Ascending aorta (tissue), 2 donors: Measurements from ENCODE around the gene NOX5. TPM values are rescaled to one million over a fixed set of nuclear protein-coding genes. Genes with fewer than 3 reads are reported as not detected.

Source experiments
- DNase-seq, 2 donors: peaks; one replicate each; pipeline ENCODE4 v3.0.0-alpha.2; 2019; ENCODE audit warnings: low spot score in 2 of 2
- H3K27ac ChIP-seq, 2 donors: fragments of 200-600 bp; sonication (generic); one replicate each; pipeline ENCODE4 v1.5.1; 2016 to 2017; ENCODE audit warnings: mild to moderate bottlenecking in 1 of 2
- H3K27me3 ChIP-seq: fragments of 200-600 bp; sonication (generic); one replicate; pipeline ENCODE4 v1.5.1; 2017
- H3K36me3 ChIP-seq, 2 donors: fragments of 200-600 bp; sonication (generic); one replicate each; pipeline ENCODE4 v1.5.1; 2016
- H3K4me1 ChIP-seq, 2 donors: fragments of 200-600 bp; sonication (generic); one replicate each; pipeline ENCODE4 v1.5.1; 2016 to 2017; ENCODE audit warnings: mild to moderate bottlenecking in 1 of 2
- H3K4me3 ChIP-seq, 2 donors: fragments of 200-600 bp; sonication (generic); one replicate each; pipeline ENCODE4 v1.5.1; 2016 to 2017; ENCODE audit warnings: mild to moderate bottlenecking in 1 of 2
- H3K9me3 ChIP-seq, 2 donors: fragments of 200-600 bp; sonication (generic); one replicate each; pipeline ENCODE4 v1.5.1; 2016
- intact Hi-C: fragments of 100-400 bp; cut with DNase I; formaldehyde crosslinking; loops from one replicate; pipeline ENCODE4 v1.15.1; 2023
- total RNA-seq: library from RNA; depleted of rRNA; stranded (reverse); fragments of >200 nt; gene quantifications from one replicate; pipeline ENCODE4 v1.1.0, GENCODE V29; 2016
- TF ChIP-seq, protein P1 (sequence below), 3 experiments: fragments of 200-600 bp in 2 of 3; fragments of 450-650 bp in 1 of 3; sonication (generic) in 2 of 3; IDR thresholded peaks; one replicate each; pipeline ENCODE4 v1.5.1; 2016 to 2019; ENCODE audit warnings: antibody characterized with exemption in 3 of 3, mild to moderate bottlenecking in 1 of 3, moderate library complexity in 1 of 3

The NOX5 gene
- total RNA-seq, 1 donor from 2014 or later, result 0.53 TPM

DNA sequence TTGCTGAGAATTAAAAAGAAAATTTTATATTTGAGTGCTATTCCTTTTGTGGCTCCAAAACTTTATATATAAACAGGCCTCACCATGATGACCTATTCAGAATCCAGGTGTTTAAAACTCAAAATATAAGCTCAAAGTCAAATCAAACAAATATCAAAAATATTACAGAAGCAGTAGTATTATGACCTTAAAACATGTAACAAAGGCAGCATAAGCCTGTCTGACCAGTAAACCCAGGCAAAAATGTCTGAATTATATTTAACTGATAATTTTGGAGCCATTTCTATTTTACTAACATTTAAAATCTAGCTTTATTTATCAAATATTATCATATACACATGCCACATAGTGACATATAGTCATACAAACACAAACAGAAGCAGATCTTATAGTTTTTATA, 6.4 kb upstream of the NOX5 start:
- Histone ChIP-seq H3K9me3 (peaks cover 9 to 27% of the 10 kb centered on the region in 2 donors), H3K4me3 (no peak overlapping the region), H3K27ac (no peak overlapping the region), H3K4me1 (no peaks in the 10 kb centered on the region), H3K36me3 (no peaks in the 10 kb centered on the region), H3K27me3 (no peaks in the 10 kb centered on the region)
- TF ChIP-seq, protein P1, sequence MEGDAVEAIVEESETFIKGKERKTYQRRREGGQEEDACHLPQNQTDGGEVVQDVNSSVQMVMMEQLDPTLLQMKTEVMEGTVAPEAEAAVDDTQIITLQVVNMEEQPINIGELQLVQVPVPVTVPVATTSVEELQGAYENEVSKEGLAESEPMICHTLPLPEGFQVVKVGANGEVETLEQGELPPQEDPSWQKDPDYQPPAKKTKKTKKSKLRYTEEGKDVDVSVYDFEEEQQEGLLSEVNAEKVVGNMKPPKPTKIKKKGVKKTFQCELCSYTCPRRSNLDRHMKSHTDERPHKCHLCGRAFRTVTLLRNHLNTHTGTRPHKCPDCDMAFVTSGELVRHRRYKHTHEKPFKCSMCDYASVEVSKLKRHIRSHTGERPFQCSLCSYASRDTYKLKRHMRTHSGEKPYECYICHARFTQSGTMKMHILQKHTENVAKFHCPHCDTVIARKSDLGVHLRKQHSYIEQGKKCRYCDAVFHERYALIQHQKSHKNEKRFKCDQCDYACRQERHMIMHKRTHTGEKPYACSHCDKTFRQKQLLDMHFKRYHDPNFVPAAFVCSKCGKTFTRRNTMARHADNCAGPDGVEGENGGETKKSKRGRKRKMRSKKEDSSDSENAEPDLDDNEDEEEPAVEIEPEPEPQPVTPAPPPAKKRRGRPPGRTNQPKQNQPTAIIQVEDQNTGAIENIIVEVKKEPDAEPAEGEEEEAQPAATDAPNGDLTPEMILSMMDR (IDR thresholded peaks at IDR 0.05), result no peak
- intact Hi-C loops, result no loop called here
- DNase-seq, result no peak

DNA sequence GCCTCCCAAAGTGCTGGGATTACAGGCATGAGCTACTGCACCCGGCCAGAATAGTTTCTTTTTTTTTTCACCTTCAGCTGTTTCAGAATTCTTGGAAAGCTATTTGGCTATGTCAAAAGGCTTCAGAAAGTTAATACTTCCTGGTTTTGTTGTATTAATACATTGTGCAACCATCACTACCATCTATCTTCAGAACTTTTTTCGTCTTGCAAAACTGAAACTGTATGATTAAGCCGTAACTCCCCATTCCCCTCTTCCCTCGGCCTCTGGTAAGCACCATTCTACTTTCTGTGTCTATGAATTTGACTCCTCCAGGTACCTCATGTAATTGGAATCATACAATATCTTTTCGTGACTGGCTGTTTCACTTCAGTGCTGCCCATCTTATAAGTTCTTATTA, 5.2 kb upstream of the NOX5 start:
- no peaks in the 10 kb centered on the region for H3K27me3 ChIP-seq
- H3K4me1 ChIP-seq, result no peaks in the 10 kb centered on the region
- no peak for DNase-seq
- TF ChIP-seq, protein P1 (IDR thresholded peaks at IDR 0.05), result no peak
- peaks cover 9 to 27% of the 10 kb centered on the region in 2 donors for H3K9me3 ChIP-seq
- H3K4me3 ChIP-seq, result no peak overlapping the region
- H3K27ac ChIP-seq, result no peak overlapping the region
- H3K36me3 ChIP-seq, result no peaks in the 10 kb centered on the region
- intact Hi-C loops, result no loop called here

DNA sequence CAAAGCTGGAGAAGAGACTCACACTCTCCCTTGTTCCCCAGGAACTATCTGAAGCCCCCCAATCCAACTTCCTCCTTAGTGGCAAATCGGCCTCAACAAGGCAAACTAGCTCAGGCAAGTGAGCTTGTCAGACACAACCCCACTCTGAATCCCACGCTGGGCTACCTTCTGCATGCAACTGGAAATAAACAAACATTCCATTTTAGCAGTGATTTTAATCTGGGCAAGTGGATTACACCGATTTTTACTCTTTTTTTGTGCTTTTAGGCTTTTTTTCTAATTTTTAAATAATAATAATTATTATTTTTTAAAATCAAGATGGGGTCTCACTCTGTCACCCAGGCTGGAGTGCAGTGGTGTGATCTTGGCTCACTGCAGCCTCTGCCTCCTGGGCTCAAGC, 2.9 kb upstream of the NOX5 start:
- TF ChIP-seq, protein P1 (IDR thresholded peaks at IDR 0.05), result no peak
- no peaks in the 10 kb centered on the region for H3K36me3 ChIP-seq
- intact Hi-C loops, result no loop called here
- H3K4me3 ChIP-seq, result no peak overlapping the region
- no peaks in the 10 kb centered on the region for H3K4me1 ChIP-seq
- H3K9me3 ChIP-seq, result peaks cover 9 to 23% of the 10 kb centered on the region in 2 donors
- H3K27me3 ChIP-seq, result no peaks in the 10 kb centered on the region
- no peak overlapping the region for H3K27ac ChIP-seq
- DNase-seq, result no peak

DNA sequence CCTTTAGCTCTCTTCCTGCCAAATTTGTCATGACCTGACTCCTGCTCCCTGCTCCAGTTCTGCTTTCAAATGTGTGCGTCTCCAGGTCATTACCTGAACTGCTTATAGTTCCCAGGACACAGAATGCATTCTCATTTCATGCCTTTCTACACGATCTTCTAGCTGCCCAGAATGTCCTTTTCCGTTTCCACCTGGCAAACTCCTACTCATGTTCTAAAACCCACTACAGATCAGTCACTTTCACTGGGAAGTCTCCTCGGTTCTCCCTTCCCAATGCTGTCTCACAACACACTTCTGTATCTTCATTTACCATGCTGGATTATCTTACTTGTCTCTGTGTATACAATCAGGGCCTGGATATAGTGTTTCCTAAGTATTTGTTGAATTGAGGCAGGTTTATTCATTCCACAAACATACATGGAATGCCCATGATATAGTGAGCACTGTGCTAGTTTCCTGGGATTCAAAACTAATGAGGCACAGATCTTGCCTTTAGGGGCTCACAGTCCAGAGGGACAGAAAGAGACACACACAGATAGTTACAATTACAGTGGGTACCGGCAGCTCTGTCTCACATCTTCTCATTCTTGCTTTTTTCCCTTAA, 1.6 kb upstream of the NOX5 start:
- Histone ChIP-seq H3K9me3 (peaks cover 2 to 13% of the 10 kb centered on the region in 2 donors), H3K36me3 (no peaks in the 10 kb centered on the region), H3K4me1 (no peaks in the 10 kb centered on the region), H3K27me3 (no peaks in the 10 kb centered on the region), H3K4me3 (no peak overlapping the region), H3K27ac (no peak overlapping the region)
- no peak for DNase-seq
- TF ChIP-seq, protein P1 (IDR thresholded peaks at IDR 0.05), result no peak
- intact Hi-C loops, result no loop called here

DNA sequence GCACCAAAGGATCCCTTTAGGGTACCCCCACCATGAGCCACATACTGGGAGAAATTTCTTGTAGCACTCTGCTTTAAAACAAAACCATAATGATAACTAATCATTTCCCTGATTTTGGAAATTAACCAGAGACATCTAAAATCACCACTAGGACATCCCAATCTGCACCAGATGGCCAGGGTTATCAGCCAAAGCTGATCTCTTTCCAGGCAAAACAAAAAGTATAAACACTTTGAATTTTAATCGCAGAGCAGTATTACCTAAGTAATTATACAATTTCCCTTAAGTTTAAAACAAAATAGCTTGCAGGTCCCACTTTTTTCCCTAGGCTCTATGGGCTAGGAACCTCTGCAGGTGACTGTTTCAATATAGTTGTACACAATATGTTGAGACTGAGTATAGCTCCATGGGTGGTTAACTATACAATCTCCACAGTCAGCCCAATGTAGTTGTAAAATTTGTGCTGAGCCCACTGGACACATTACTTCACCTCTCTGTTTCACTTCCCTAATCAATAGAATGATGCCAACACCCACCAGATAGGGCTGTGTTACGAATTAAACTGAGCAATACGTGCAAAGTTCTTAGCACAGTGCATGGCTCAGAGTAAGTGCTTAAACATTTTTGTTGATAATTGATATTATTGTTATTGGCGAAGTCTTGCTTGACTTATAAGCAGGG, 629 bp upstream of the NOX5 start:
- no peak overlapping the region for H3K27ac ChIP-seq
- H3K36me3 ChIP-seq, result no peaks in the 10 kb centered on the region
- peaks cover 0 to 3% of the 10 kb centered on the region in 2 donors for H3K9me3 ChIP-seq
- H3K4me1 ChIP-seq, result no peaks in the 10 kb centered on the region
- H3K27me3 ChIP-seq, result no peaks in the 10 kb centered on the region
- intact Hi-C loops, result no loop called here
- TF ChIP-seq, protein P1 (IDR thresholded peaks at IDR 0.05), result no peak
- no peak overlapping the region for H3K4me3 ChIP-seq
- DNase-seq, result no peak
